ENCODE data around the gene MPV17.
"Not testable (repeated sequence)": the region's sequence is repeated elsewhere in the genome, so short reads cannot be mapped to it uniquely, and the experiment has no call there.

Gene MPV17

DNA sequence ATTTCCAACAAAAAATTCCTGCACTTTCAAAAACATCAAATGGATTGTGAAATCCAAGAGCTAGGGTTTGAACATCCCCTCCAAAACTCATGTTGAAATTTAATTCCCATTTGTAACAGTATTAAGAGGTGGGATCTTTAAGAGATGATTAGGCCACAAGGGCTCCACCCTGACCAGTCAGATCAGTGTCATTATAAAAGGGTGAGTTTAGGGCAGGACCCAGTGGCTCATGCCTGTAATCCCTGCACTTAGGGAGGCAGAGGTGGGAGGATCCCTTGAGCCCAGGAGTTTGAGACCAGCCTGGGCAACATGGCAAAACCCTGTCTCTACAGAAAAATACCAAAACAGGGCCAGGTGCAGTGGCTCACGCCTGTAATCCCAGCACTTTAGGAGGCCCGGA lies 24.7 kb upstream of the MPV17 start:
- H3K27ac ChIP-seq: no peak overlapping the region
- TF ChIP-seq CTCF (conservative IDR thresholded peaks at IDR 0.05) (no peak), ZFX (IDR thresholded peaks at IDR 0.05) (no peak)

- no peak overlapping the region for H3K27ac ChIP-seq
- TF ChIP-seq ZFX (IDR thresholded peaks at IDR 0.05): no peak
- no peak for TF ChIP-seq CTCF (conservative IDR thresholded peaks at IDR 0.05)
Observed at GRCh38 chr2:27336173-27336572, 13.3 kb upstream of the MPV17 start.

GRCh38 chr2:27335311-27335710 lies 12.4 kb upstream of the MPV17 start:
- no peak for TF ChIP-seq CTCF (conservative IDR thresholded peaks at IDR 0.05)
- TF ChIP-seq ZFX (IDR thresholded peaks at IDR 0.05): no peak
- H3K27ac ChIP-seq: no peak overlapping the region

DNA sequence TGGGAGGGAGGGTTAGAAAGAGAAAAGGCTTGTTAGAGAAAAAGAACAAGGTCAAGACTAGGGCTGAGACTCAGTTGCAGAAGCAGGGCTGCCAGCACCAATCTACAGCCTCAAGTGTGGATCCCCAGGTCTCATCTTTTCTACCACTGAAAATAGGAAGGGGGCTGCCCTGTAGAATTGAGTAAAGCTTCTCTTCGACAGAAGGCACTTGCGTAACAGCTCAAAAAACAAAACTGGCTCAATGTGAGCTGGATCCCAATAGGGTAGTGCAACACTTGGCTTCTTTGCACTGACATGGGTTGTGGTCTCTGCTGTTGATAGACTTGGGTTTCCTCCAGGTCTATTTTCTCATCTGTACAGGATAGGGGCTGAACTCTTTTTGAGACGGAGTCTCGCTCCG lies 1.8 kb upstream of the MPV17 start:
- TF ChIP-seq CTCF (conservative IDR thresholded peaks at IDR 0.05): no peak
- TF ChIP-seq ZFX (IDR thresholded peaks at IDR 0.05): no peak
- H3K27ac ChIP-seq: no peak overlapping the region

GRCh38 chr2:27323596-27324285 lies 844 bp upstream of the MPV17 start:
- H3K27ac ChIP-seq: peak overlapping the region; percentile 95
- TF ChIP-seq CTCF (conservative IDR thresholded peaks at IDR 0.05) (no peak), ZFX (IDR thresholded peaks at IDR 0.05) (no peak)

- TF ChIP-seq CTCF (conservative IDR thresholded peaks at IDR 0.05): no peak
- no peak for TF ChIP-seq ZFX (IDR thresholded peaks at IDR 0.05)
Observed at GRCh38 chr2:27322301-27322765, 564 bp downstream of the MPV17 start.

GRCh38 chr2:27320958-27321543 lies 1.8 kb downstream of the MPV17 start:
- TF ChIP-seq ZFX (IDR thresholded peaks at IDR 0.05) (no peak), CTCF (conservative IDR thresholded peaks at IDR 0.05) (peak; percentile 67)
- peak overlapping the region; percentile 60 for H3K27ac ChIP-seq

More at GRCh38 chr2:27322301-27322765, 564 bp downstream of the MPV17 start:
- H3K27ac ChIP-seq: peak overlapping the region; percentile 95

- H3K27ac ChIP-seq: not testable (repeated sequence)
Observed at GRCh38 chr2:27319839-27320238, 3.1 kb downstream of the MPV17 start.

All from C4-2B (cell line).